Activated effector memory CD4-positive, alpha-beta T cell treated with anti-CD3 and anti-CD28 coated beads, Interleukin-2, amount 50 U/mL, for 16 hours (primary cell): ENCODE results near the gene CCDC174.

ENCODE experiments used
- DNase-seq: peaks from one replicate; pipeline ENCODE4 v3.0.0-alpha.2; 2020

Gene CCDC174

GRCh38 chr3:14716591-14716990, 65.0 kb downstream of the CCDC174 start:
- DNase-seq, result no peak

- DNase-seq, result no peak
Measured at GRCh38 chr3:14717307-14717706, 65.7 kb downstream of the CCDC174 start.

- DNase-seq, result no peak
Measured at GRCh38 chr3:14718539-14718938, 67.0 kb downstream of the CCDC174 start.

GRCh38 chr3:14719006-14719405, 67.4 kb downstream of the CCDC174 start:
- DNase-seq, result no peak

- no peak for DNase-seq
Measured at GRCh38 chr3:14721126-14721864, 69.7 kb downstream of the CCDC174 start.
